ENCODE measurements around the gene TRIM56. TPM values are rescaled to one million over a fixed set of nuclear protein-coding genes. Genes with fewer than 3 reads are reported as not detected.
A peak's percentile ranks its signal among the peaks of the same experiment; 100 is the strongest.

TRIM56 gene
- polyA plus RNA-seq, 1 of the 3 experiments (the other 2 are of a cell fraction), result 2.5 TPM

DNA sequence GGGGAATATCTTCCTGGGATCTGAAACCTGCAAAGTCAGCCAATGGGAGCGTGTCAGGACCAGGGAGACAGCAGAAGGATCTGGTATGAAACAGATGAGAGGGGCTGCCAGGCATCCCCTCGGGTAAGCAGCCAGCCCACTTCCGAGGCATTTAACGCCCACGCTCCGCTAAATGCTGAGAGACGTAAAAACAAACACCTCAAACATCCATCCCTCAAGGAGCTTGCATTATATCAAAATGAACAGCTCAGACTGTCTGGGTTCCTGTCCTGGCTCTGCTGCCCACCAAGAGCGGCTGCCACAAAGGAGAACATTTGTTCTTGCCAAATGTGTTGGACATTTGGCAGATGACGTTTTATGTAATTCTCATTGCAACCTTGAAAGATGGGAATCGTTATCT, 34.6 kb downstream of the TRIM56 start:
- POLR2A ChIA-PET, result no interaction called here
- no peaks in the 10 kb centered on the region for H3K9me3 ChIP-seq
- H3K4me2 ChIP-seq, result no peak overlapping the region
- no peak overlapping the region; the same call in 1 of the 2 replicates for H3K9ac ChIP-seq
- H2AFZ ChIP-seq (ENCODE audit: low read depth), result no peak overlapping the region
- no peaks in the 10 kb centered on the region for H3K9me2 ChIP-seq
- H3K4me3 ChIP-seq (ENCODE audit: low read depth in 2 of 2, low read length in 1 of 2), result no peak overlapping the region
- H3K36me3 ChIP-seq (replicated peaks in 1 of 2; ENCODE audit: control insufficient read depth in 1 of 2, insufficient read depth in 2 of 2, low read length in 1 of 2), result no peaks in the 10 kb centered on the region
- WGBS (ENCODE audit: low lambda C conversion rate), result 52% methylated on average over 10 of the region's 10 CpGs
- peak overlapping the region in 1 of 2 experiments; percentile 98; a peak in 2 of 4 replicates for H3K27ac ChIP-seq (ENCODE audit: low read depth in 2 of 2, low read length in 1 of 2)
- peaks cover 44% of the 10 kb centered on the region for H3K79me2 ChIP-seq (ENCODE audit: insufficient read depth)
- no peaks in the 10 kb centered on the region for H4K20me1 ChIP-seq (ENCODE audit: insufficient read depth)
- peaks cover 7 to 56% of the 10 kb centered on the region in 2 experiments; a peak in 3 of 4 replicates for H3K4me1 ChIP-seq (ENCODE audit: control insufficient read depth in 1 of 2, insufficient read depth in 2 of 2, low read depth in 1 of 2, low read length in 1 of 2)
- TF ChIP-seq CHD2 (IDR thresholded peaks at IDR 0.05; ENCODE audit: low read length, partially characterized antibody), result no peak
- no peak for TF ChIP-seq MEF2A (IDR thresholded peaks at IDR 0.05; ENCODE audit: borderline replicate concordance, low read depth)
- no peak for TF ChIP-seq GATA2 (CRISPR knock-in tag; IDR thresholded peaks at IDR 0.05)
- TF ChIP-seq, protein P1, sequence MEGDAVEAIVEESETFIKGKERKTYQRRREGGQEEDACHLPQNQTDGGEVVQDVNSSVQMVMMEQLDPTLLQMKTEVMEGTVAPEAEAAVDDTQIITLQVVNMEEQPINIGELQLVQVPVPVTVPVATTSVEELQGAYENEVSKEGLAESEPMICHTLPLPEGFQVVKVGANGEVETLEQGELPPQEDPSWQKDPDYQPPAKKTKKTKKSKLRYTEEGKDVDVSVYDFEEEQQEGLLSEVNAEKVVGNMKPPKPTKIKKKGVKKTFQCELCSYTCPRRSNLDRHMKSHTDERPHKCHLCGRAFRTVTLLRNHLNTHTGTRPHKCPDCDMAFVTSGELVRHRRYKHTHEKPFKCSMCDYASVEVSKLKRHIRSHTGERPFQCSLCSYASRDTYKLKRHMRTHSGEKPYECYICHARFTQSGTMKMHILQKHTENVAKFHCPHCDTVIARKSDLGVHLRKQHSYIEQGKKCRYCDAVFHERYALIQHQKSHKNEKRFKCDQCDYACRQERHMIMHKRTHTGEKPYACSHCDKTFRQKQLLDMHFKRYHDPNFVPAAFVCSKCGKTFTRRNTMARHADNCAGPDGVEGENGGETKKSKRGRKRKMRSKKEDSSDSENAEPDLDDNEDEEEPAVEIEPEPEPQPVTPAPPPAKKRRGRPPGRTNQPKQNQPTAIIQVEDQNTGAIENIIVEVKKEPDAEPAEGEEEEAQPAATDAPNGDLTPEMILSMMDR (IDR thresholded peaks at IDR 0.05), result no peak
- TF ChIP-seq SIN3A (IDR thresholded peaks at IDR 0.05; ENCODE audit: borderline replicate concordance, low read depth, low read length), result no peak
- TF ChIP-seq, protein P2, sequence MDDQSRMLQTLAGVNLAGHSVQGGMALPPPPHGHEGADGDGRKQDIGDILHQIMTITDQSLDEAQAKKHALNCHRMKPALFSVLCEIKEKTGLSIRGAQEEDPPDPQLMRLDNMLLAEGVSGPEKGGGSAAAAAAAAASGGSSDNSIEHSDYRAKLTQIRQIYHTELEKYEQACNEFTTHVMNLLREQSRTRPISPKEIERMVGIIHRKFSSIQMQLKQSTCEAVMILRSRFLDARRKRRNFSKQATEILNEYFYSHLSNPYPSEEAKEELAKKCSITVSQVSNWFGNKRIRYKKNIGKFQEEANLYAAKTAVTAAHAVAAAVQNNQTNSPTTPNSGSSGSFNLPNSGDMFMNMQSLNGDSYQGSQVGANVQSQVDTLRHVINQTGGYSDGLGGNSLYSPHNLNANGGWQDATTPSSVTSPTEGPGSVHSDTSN (IDR thresholded peaks at IDR 0.05), result 0 out of 2 replicates have a peak, but pooled peaks have one; percentile 18
- TF ChIP-seq RFX5 (IDR thresholded peaks at IDR 0.05; ENCODE audit: low read length), result no peak
- no peak for DNase-seq
- CTCF ChIA-PET, result interaction anchor here (1.0 to 1.5 kb wide), 5 partner anchors 16 to 225 kb away, joined by 3 to 4 read pairs (median 3); partner anchors contain the start of gene TRIM56
- H3K27me3 ChIP-seq (ENCODE audit: insufficient read depth), result no peaks in the 10 kb centered on the region
- H3F3A ChIP-seq (replicated peaks; ENCODE audit: insufficient read depth), result peaks cover 75% of the 10 kb centered on the region

DNA sequence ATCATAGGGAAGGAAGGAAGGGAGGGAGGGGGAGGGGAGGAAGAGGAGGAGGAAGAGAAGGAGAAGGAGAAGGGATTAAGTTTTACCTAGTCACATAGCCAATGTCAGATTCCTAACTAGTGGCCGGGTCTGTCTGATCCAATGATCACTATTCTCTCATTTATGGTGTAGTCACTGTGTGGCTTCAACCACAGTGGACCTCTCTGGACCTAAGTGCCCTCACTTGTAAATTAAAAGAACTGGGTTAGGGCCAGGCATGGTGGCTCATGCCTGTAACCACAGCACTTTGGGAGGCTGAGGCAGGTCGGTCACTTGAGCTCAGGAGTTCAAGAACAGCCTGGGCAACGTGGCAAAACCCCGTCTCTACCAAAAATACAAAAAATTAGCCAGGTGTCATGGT, 35.0 kb downstream of the TRIM56 start:
- Histone ChIP-seq H3K9ac (no peak overlapping the region), H3K27ac (ENCODE audit: low read depth in 2 of 2, low read length in 1 of 2) (peak overlapping the region in 1 of 2 experiments; percentile 98; a peak in 2 of 4 replicates), H3K79me2 (ENCODE audit: insufficient read depth) (peaks cover 49% of the 10 kb centered on the region), H3K4me2 (no peak overlapping the region), H4K20me1 (ENCODE audit: insufficient read depth) (no peaks in the 10 kb centered on the region), H3K27me3 (ENCODE audit: insufficient read depth) (no peaks in the 10 kb centered on the region), H3K4me3 (ENCODE audit: low read depth in 2 of 2, low read length in 1 of 2) (no peak overlapping the region), H3F3A (replicated peaks; ENCODE audit: insufficient read depth) (peaks cover 75% of the 10 kb centered on the region), H3K4me1 (ENCODE audit: control insufficient read depth in 1 of 2, insufficient read depth in 2 of 2, low read depth in 1 of 2, low read length in 1 of 2) (peaks cover 7 to 59% of the 10 kb centered on the region in 2 experiments; a peak in 3 of 4 replicates), H2AFZ (ENCODE audit: low read depth) (no peak overlapping the region), H3K9me2 (no peaks in the 10 kb centered on the region), H3K9me3 (no peaks in the 10 kb centered on the region), H3K36me3 (replicated peaks in 1 of 2; ENCODE audit: control insufficient read depth in 1 of 2, insufficient read depth in 2 of 2, low read length in 1 of 2) (no peaks in the 10 kb centered on the region)
- ChIA-PET CTCF (interaction anchor here (1.1 to 1.5 kb wide), 3 partner anchors 16 to 226 kb away, joined by 3 to 4 read pairs (median 3); partner anchors contain the start of gene TRIM56), POLR2A (no interaction called here)
- WGBS (ENCODE audit: low lambda C conversion rate), result 90% methylated on average over 4 of the region's 4 CpGs
- DNase-seq, result no peak
- TF ChIP-seq, protein P3, sequence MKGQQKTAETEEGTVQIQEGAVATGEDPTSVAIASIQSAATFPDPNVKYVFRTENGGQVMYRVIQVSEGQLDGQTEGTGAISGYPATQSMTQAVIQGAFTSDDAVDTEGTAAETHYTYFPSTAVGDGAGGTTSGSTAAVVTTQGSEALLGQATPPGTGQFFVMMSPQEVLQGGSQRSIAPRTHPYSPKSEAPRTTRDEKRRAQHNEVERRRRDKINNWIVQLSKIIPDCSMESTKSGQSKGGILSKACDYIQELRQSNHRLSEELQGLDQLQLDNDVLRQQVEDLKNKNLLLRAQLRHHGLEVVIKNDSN (IDR thresholded peaks at IDR 0.05; ENCODE audit: borderline replicate concordance, low read depth), result no peak
- TF ChIP-seq, protein P2 (IDR thresholded peaks at IDR 0.05), result no peak
- TF ChIP-seq, protein P4, sequence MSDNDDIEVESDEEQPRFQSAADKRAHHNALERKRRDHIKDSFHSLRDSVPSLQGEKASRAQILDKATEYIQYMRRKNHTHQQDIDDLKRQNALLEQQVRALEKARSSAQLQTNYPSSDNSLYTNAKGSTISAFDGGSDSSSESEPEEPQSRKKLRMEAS (IDR thresholded peaks at IDR 0.05; ENCODE audit: low read depth), result no peak
- TF ChIP-seq FOXM1 (IDR thresholded peaks at IDR 0.05; ENCODE audit: low read depth) (no peak), RCOR1 (IDR thresholded peaks at IDR 0.05; ENCODE audit: low read length) (no peak), FOXJ3 (CRISPR knock-in tag; IDR thresholded peaks at IDR 0.05) (no peak), YY1 (IDR thresholded peaks at IDR 0.05; ENCODE audit: low read depth) (no peak), RAD21 (IDR thresholded peaks at IDR 0.05; ENCODE audit: low read length) (no peak), NRF1 (IDR thresholded peaks at IDR 0.05; ENCODE audit: low read depth, low read length) (no peak), CHD2 (IDR thresholded peaks at IDR 0.05; ENCODE audit: low read length, partially characterized antibody) (no peak)
- TF ChIP-seq, protein P5, sequence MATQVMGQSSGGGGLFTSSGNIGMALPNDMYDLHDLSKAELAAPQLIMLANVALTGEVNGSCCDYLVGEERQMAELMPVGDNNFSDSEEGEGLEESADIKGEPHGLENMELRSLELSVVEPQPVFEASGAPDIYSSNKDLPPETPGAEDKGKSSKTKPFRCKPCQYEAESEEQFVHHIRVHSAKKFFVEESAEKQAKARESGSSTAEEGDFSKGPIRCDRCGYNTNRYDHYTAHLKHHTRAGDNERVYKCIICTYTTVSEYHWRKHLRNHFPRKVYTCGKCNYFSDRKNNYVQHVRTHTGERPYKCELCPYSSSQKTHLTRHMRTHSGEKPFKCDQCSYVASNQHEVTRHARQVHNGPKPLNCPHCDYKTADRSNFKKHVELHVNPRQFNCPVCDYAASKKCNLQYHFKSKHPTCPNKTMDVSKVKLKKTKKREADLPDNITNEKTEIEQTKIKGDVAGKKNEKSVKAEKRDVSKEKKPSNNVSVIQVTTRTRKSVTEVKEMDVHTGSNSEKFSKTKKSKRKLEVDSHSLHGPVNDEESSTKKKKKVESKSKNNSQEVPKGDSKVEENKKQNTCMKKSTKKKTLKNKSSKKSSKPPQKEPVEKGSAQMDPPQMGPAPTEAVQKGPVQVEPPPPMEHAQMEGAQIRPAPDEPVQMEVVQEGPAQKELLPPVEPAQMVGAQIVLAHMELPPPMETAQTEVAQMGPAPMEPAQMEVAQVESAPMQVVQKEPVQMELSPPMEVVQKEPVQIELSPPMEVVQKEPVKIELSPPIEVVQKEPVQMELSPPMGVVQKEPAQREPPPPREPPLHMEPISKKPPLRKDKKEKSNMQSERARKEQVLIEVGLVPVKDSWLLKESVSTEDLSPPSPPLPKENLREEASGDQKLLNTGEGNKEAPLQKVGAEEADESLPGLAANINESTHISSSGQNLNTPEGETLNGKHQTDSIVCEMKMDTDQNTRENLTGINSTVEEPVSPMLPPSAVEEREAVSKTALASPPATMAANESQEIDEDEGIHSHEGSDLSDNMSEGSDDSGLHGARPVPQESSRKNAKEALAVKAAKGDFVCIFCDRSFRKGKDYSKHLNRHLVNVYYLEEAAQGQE (IDR thresholded peaks at IDR 0.05; ENCODE audit: low read depth, low read length), result no peak
- TF ChIP-seq, protein P6, sequence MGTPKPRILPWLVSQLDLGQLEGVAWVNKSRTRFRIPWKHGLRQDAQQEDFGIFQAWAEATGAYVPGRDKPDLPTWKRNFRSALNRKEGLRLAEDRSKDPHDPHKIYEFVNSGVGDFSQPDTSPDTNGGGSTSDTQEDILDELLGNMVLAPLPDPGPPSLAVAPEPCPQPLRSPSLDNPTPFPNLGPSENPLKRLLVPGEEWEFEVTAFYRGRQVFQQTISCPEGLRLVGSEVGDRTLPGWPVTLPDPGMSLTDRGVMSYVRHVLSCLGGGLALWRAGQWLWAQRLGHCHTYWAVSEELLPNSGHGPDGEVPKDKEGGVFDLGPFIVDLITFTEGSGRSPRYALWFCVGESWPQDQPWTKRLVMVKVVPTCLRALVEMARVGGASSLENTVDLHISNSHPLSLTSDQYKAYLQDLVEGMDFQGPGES (IDR thresholded peaks at IDR 0.05; ENCODE audit: low read depth, low read length), result no peak
